Cardiac muscle cell (in vitro differentiated cells and primary cell): ENCODE measurements around the gene LRIG2. TPM values are rescaled to one million over a fixed set of nuclear protein-coding genes. Genes with fewer than 3 reads are reported as not detected.
"Not testable (repeated sequence)": the region's sequence is repeated elsewhere in the genome, so short reads cannot be mapped to it uniquely, and the experiment has no call there.

ENCODE experiments used
- DNase-seq, 2 donors: peaks; one replicate each; pipeline versions ENCODE4 v3.0.0 to v3.0.0-alpha.2; 2010 to 2017; ENCODE audit warnings: low read depth in 1 of 2, low spot score in 1 of 2
- H3K27ac ChIP-seq: fragments of 200-600 bp; sonication (generic); 2 replicates; pipeline ENCODE4 v1.5.1; 2016
- H3K27me3 ChIP-seq: fragments of 200-600 bp; sonication (generic); 2 replicates; pipeline ENCODE4 v1.6.0; 2016; ENCODE audit warnings: control low read depth
- H3K36me3 ChIP-seq: fragments of 200-600 bp; sonication (generic); 2 replicates; pipeline ENCODE4 v1.5.1; 2016; ENCODE audit warnings: control low read depth
- H3K4me1 ChIP-seq: fragments of 200-600 bp; sonication (generic); 2 replicates; pipeline ENCODE4 v1.8.1; 2017; ENCODE audit warnings: low read depth, mild to moderate bottlenecking, mixed run types
- H3K4me3 ChIP-seq: fragments of 200-600 bp; sonication (generic); 2 replicates; pipeline ENCODE4 v1.5.1; 2016; ENCODE audit warnings: mild to moderate bottlenecking
- H3K9me3 ChIP-seq: fragments of 200-600 bp; sonication (generic); 2 replicates; pipeline ENCODE4 v1.5.1; 2017; ENCODE audit warnings: low read depth, mild to moderate bottlenecking, control low read depth
- CTCF ChIP-seq: IDR thresholded peaks from 2 replicates; pipeline ENCODE4 v1.5.1; 2012; ENCODE audit warnings: low read depth, mild to moderate bottlenecking, low read length
- polyA plus RNA-seq: library from polyadenylated mRNA; unstranded; fragments of >200 nt; fragmentation: Nextera tagmentation; extraction: Ambion mirVana; gene quantifications from 2 replicates; pipeline ENCODE4 v1.2.1, GENCODE V29; 2016
- total RNA-seq: library from RNA; depleted of rRNA; stranded (reverse); fragments of >200 nt; gene quantifications from 2 replicates; pipeline ENCODE4 v1.2.3, GENCODE V29; 2016

The LRIG2 gene
- total and polyA plus RNA-seq, 2 experiments from 2014 or later = 7.2 to 15.5 TPM

GRCh38 chr1:113156368-113156767 is 83.4 kb downstream of the LRIG2 start:
- TF ChIP-seq CTCF = no peak
- Histone ChIP-seq H3K27ac (no peak overlapping the region), H3K9me3 (no peaks in the 10 kb centered on the region), H3K4me1 (no peaks in the 10 kb centered on the region), H3K4me3 (no peak overlapping the region), H3K27me3 (no peaks in the 10 kb centered on the region), H3K36me3 (no peaks in the 10 kb centered on the region)
- no peak for DNase-seq

- H3K4me1 ChIP-seq, H3K9me3 ChIP-seq, H3K4me3 ChIP-seq, DNase-seq, H3K27ac ChIP-seq, H3K27me3 ChIP-seq, H3K36me3 ChIP-seq: not testable (repeated sequence)
These were observed 85.7 kb downstream of the LRIG2 start for GRCh38 chr1:113158743-113159142.

GRCh38 chr1:113166473-113166872 is 93.5 kb downstream of the LRIG2 start:
- no peak for DNase-seq
- Histone ChIP-seq H3K36me3 (no peaks in the 10 kb centered on the region), H3K9me3 (no peaks in the 10 kb centered on the region), H3K4me3 (no peak overlapping the region), H3K27me3 (no peaks in the 10 kb centered on the region), H3K27ac (no peak overlapping the region), H3K4me1 (no peaks in the 10 kb centered on the region)
- no peak for TF ChIP-seq CTCF

GRCh38 chr1:113168946-113169345 is 95.9 kb downstream of the LRIG2 start:
- DNase-seq = no peak
- Histone ChIP-seq H3K4me1 (no peaks in the 10 kb centered on the region), H3K4me3 (no peak overlapping the region), H3K9me3 (no peaks in the 10 kb centered on the region), H3K27me3 (no peaks in the 10 kb centered on the region), H3K27ac (no peak overlapping the region), H3K36me3 (no peaks in the 10 kb centered on the region)
- no peak for TF ChIP-seq CTCF

- no peaks in the 10 kb centered on the region for H3K27me3 ChIP-seq
- no peaks in the 10 kb centered on the region for H3K4me1 ChIP-seq
- no peaks in the 10 kb centered on the region for H3K36me3 ChIP-seq
- H3K9me3 ChIP-seq = no peaks in the 10 kb centered on the region
- no peak overlapping the region for H3K4me3 ChIP-seq
- DNase-seq = no peak
- H3K27ac ChIP-seq = no peak overlapping the region
- TF ChIP-seq CTCF = no peak
These were observed 96.6 kb downstream of the LRIG2 start for GRCh38 chr1:113169591-113169990.

GRCh38 chr1:113170519-113170918 is 97.5 kb downstream of the LRIG2 start:
- no peak for TF ChIP-seq CTCF
- no peak for DNase-seq
- Histone ChIP-seq H3K27ac (no peak overlapping the region), H3K36me3 (no peaks in the 10 kb centered on the region), H3K4me3 (no peak overlapping the region), H3K4me1 (no peaks in the 10 kb centered on the region), H3K9me3 (no peaks in the 10 kb centered on the region), H3K27me3 (no peaks in the 10 kb centered on the region)
